HepG2 (cell line): ENCODE measurements around the gene LILRB5. TPM values are rescaled to one million over a fixed set of nuclear protein-coding genes. Genes with fewer than 3 reads are reported as not detected.
"Not testable (repeated sequence)": the region's sequence is repeated elsewhere in the genome, so short reads cannot be mapped to it uniquely, and the experiment has no call there.

Source experiments
- ATAC-seq: fragments of 200-7000 bp; cut with Tn5 transposase; 3 replicates; pipeline ENCODE4 v1.9.1; 2020; ENCODE audit warnings: mild to moderate bottlenecking, moderate library complexity
- BruUV-seq: library from RNA; stranded (reverse); fragments of 400-500 nt; replicated peaks from 2 replicates; lab custom pipeline; 2021; lab: Mats Ljungman, UMichigan
- CTCF ChIA-PET: fragments of 300-600 bp; formaldehyde crosslinking; extraction: SDS; loops from one replicate; lab custom pipeline; 2021; ENCODE audit warnings: low total read pairs, inconsistent platforms, low intra/inter-chr PET ratio; lab: Yijun Ruan, JAX
- POLR2A ChIA-PET: fragments of 350-600 bp; sonication (Branson Sonifier 250); formaldehyde crosslinking; loops from one replicate; lab custom pipeline; 2020; ENCODE audit warnings: antibody characterized with exemption, inconsistent platforms; lab: Yijun Ruan, JAX
- DNase-seq: peaks from one replicate; pipeline ENCODE4 v3.0.0-alpha.2; 2015; ENCODE audit warnings: low spot score
- FAIRE-seq: peaks from 3 replicates; lab custom pipeline; 2011; peaks lifted over from hg19 to GRCh38; lab: Jason Lieb, UNC
- H2AFZ ChIP-seq: one replicate; pipeline ENCODE4 v1.6.1; 2011; ENCODE audit warnings: low read length, inconsistent platforms
- H3K27ac ChIP-seq: fragments of 300-600 bp; 3 replicates; pipeline ENCODE4 v1.8.0; 2011; ENCODE audit warnings: mixed run types, mild to moderate bottlenecking, mixed read lengths, low read length, inconsistent platforms; ENCODE audit not compliant: insufficient read depth; ENCODE audit errors: extremely low read length
- H3K27me3 ChIP-seq, 2 experiments: fragments of 200-600 bp in 1 of 2; 2 replicates in 1 of 2; 3 replicates in 1 of 2; pipeline versions ENCODE4 v1.6.0 to v1.8.0; 2011; ENCODE audit warnings: low read length in 2 of 2, mild to moderate bottlenecking in 2 of 2, moderate library complexity in 2 of 2, inconsistent platforms in 1 of 2; ENCODE audit not compliant: insufficient read depth in 2 of 2, control insufficient read depth in 1 of 2
- H3K36me3 ChIP-seq, 2 experiments: fragments of 200-600 bp in 1 of 2; replicated peaks in 1 of 2; 2 replicates in 1 of 2; 3 replicates in 1 of 2; pipeline versions ENCODE4 v1.5.1 to v1.8.0; 2011; ENCODE audit warnings: low read length in 2 of 2, inconsistent platforms in 1 of 2; ENCODE audit not compliant: insufficient read depth in 2 of 2, control insufficient read depth in 1 of 2
- H3K4me1 ChIP-seq: 2 replicates; pipeline ENCODE4 v1.5.1; 2012; ENCODE audit warnings: low read length, inconsistent platforms; ENCODE audit not compliant: insufficient read depth
- H3K4me2 ChIP-seq: 2 replicates; pipeline ENCODE4 v1.6.0; 2011; ENCODE audit warnings: low read depth, low read length, inconsistent platforms
- H3K4me3 ChIP-seq, 3 experiments: fragments of 200-600 bp in 1 of 3; sonication (generic), shearing (Covaris generic) in 1 of 3; replicated peaks in 1 of 3; 2 replicates each; pipeline ENCODE4 v1.5.1; 2011 to 2016; ENCODE audit warnings: low read length in 3 of 3, inconsistent platforms in 2 of 3, low read depth in 2 of 3, mild to moderate bottlenecking in 2 of 3, control low read depth in 1 of 3, mixed read lengths in 1 of 3; ENCODE audit not compliant: insufficient read depth in 1 of 3
- H3K79me2 ChIP-seq: one replicate; pipeline ENCODE4 v1.6.1; 2011; ENCODE audit warnings: low read length, inconsistent platforms; ENCODE audit not compliant: insufficient read depth
- H3K9ac ChIP-seq: 2 replicates; pipeline ENCODE4 v1.6.0; 2011; ENCODE audit warnings: mild to moderate bottlenecking, low read depth, low read length, inconsistent platforms; ENCODE audit not compliant: insufficient read depth
- H3K9me3 ChIP-seq: 2 replicates; pipeline ENCODE4 v1.5.1; 2012; ENCODE audit warnings: mild to moderate bottlenecking, low read length
- H4K20me1 ChIP-seq: 2 replicates; pipeline ENCODE4 v1.6.0; 2011; ENCODE audit warnings: inconsistent platforms, mild to moderate bottlenecking, low read length, moderate library complexity; ENCODE audit not compliant: insufficient read depth
- ESRRA ChIP-seq: sonication (generic); formaldehyde crosslinking; IDR thresholded peaks from 2 replicates; pipeline ENCODE4 v1.5.1; 2020; ENCODE audit warnings: mild to moderate bottlenecking, low read depth, missing genetic modification reagents
- MXI1 ChIP-seq: IDR thresholded peaks from 3 replicates; pipeline ENCODE4 v1.6.1; 2012; ENCODE audit warnings: low read depth, low read length, inconsistent platforms, borderline replicate concordance
- MYC ChIP-seq: sonication (generic); formaldehyde crosslinking; IDR thresholded peaks from 2 replicates; pipeline ENCODE4 v1.9.0; 2021; ENCODE audit warnings: missing genetic modification reagents, borderline replicate concordance
- SAFB2 ChIP-seq: sonication (generic); formaldehyde crosslinking; IDR thresholded peaks from 2 replicates; pipeline ENCODE4 v1.5.1; 2020; ENCODE audit warnings: missing genetic modification reagents, low read depth, mild to moderate bottlenecking, borderline replicate concordance
- SNRNP70 ChIP-seq: fragments of 200-400 bp; formaldehyde crosslinking; IDR thresholded peaks from 2 replicates; pipeline ENCODE4 v1.6.1; 2017; ENCODE audit warnings: mild to moderate bottlenecking, low read depth, low read length, moderate library complexity
- WGBS: methylation state at CpG from one replicate; pipeline ENCODE4 v1.1.6; 2017; ENCODE audit warnings: low lambda C conversion rate; 5-methylcytosine and 5-hydroxymethylcytosine counted together
- in situ Hi-C: cut with HindIII; loops from 2 replicates; pipeline ENCODE4 v1.10.0; 2017; ENCODE audit warnings: low pct_unique_long_range_greater_than_20kb; ENCODE audit not compliant: extremely low pct_ligation_motif_present
- intact Hi-C: fragments of 100-400 bp; cut with micrococcal nuclease; formaldehyde crosslinking; loops from one replicate; pipeline ENCODE4 v1.10.0; 2022; ENCODE audit not compliant: unreplicated experiment
- polyA plus RNA-seq, 8 experiments: library from polyadenylated mRNA; depleted of rRNA in 3 of 8; stranded (reverse) in 7 of 8; unstranded in 1 of 8; fragments of >200 nt; fragmentation: Illumina TruSeq in 4 of 8; extraction: Trizol in 4 of 8; gene quantifications; 2 replicates each; pipeline versions ENCODE4 v1.2.1 to v1.2.3, GENCODE V29; 2011 to 2016; ENCODE audit warnings: low read depth in 4 of 8, missing spikeins in 1 of 8, mixed read lengths in 1 of 8; ENCODE audit not compliant: insufficient read depth in 1 of 8
- total RNA-seq, 5 experiments: library from RNA; depleted of rRNA; stranded (reverse); fragments of >200 nt; fragmentation: Illumina TruSeq; extraction: Trizol; gene quantifications; 2 replicates each; pipeline ENCODE4 v1.2.3, GENCODE V29; 2016; ENCODE audit warnings: low read depth in 1 of 5
- TF ChIP-seq, protein P1 (sequence below): sonication (generic); formaldehyde crosslinking; IDR thresholded peaks from 2 replicates; pipeline ENCODE4 v1.4.0; 2020; ENCODE audit warnings: missing genetic modification reagents, borderline replicate concordance
- TF ChIP-seq, protein P2 (sequence below): sonication (generic); formaldehyde crosslinking; IDR thresholded peaks from 2 replicates; pipeline ENCODE4 v1.5.0; 2020; ENCODE audit warnings: mild to moderate bottlenecking, missing genetic modification reagents

Gene LILRB5
- total and polyA plus RNA-seq, 2 of the 13 experiments (the other 11 are each of a cell fraction or from before 2014, with no cell fraction given), result not detected

DNA sequence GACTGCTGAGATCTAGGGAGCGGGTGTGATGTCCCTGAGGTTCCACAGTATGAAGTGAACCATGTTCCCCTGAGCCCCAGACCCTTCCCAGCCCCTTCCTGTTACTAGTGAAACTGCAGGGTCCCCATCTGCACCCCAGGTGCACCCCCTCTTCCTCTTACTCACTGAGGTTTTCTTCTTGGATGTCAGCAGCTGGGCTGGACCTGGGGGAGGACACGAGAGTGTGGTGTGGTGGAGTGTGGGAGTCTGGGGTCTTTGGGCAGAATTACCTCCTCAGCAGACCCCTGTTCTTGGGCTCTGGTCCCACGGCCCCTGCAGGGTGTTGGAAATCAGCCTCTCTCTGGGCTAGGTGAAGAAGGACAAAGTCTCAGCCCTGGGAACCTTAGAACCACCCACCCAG lies 11.1 kb downstream of the LILRB5 start (continued):
- TF ChIP-seq, protein P1, sequence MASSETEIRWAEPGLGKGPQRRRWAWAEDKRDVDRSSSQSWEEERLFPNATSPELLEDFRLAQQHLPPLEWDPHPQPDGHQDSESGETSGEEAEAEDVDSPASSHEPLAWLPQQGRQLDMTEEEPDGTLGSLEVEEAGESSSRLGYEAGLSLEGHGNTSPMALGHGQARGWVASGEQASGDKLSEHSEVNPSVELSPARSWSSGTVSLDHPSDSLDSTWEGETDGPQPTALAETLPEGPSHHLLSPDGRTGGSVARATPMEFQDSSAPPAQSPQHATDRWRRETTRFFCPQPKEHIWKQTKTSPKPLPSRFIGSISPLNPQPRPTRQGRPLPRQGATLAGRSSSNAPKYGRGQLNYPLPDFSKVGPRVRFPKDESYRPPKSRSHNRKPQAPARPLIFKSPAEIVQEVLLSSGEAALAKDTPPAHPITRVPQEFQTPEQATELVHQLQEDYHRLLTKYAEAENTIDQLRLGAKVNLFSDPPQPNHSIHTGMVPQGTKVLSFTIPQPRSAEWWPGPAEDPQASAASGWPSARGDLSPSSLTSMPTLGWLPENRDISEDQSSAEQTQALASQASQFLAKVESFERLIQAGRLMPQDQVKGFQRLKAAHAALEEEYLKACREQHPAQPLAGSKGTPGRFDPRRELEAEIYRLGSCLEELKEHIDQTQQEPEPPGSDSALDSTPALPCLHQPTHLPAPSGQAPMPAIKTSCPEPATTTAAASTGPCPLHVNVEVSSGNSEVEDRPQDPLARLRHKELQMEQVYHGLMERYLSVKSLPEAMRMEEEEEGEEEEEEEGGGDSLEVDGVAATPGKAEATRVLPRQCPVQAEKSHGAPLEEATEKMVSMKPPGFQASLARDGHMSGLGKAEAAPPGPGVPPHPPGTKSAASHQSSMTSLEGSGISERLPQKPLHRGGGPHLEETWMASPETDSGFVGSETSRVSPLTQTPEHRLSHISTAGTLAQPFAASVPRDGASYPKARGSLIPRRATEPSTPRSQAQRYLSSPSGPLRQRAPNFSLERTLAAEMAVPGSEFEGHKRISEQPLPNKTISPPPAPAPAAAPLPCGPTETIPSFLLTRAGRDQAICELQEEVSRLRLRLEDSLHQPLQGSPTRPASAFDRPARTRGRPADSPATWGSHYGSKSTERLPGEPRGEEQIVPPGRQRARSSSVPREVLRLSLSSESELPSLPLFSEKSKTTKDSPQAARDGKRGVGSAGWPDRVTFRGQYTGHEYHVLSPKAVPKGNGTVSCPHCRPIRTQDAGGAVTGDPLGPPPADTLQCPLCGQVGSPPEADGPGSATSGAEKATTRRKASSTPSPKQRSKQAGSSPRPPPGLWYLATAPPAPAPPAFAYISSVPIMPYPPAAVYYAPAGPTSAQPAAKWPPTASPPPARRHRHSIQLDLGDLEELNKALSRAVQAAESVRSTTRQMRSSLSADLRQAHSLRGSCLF (CRISPR knock-in tag), result no peak
- no peak for TF ChIP-seq MXI1
- TF ChIP-seq, protein P2, sequence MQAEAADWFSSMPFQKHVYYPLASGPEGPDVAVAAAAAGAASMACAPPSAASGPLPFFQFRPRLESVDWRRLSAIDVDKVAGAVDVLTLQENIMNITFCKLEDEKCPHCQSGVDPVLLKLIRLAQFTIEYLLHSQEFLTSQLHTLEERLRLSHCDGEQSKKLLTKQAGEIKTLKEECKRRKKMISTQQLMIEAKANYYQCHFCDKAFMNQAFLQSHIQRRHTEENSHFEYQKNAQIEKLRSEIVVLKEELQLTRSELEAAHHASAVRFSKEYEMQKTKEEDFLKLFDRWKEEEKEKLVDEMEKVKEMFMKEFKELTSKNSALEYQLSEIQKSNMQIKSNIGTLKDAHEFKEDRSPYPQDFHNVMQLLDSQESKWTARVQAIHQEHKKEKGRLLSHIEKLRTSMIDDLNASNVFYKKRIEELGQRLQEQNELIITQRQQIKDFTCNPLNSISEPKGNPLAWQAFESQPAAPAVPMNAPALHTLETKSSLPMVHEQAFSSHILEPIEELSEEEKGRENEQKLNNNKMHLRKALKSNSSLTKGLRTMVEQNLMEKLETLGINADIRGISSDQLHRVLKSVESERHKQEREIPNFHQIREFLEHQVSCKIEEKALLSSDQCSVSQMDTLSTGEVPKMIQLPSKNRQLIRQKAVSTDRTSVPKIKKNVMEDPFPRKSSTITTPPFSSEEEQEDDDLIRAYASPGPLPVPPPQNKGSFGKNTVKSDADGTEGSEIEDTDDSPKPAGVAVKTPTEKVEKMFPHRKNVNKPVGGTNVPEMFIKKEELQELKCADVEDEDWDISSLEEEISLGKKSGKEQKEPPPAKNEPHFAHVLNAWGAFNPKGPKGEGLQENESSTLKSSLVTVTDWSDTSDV (CRISPR knock-in tag), result no peak
- TF ChIP-seq SAFB2 (CRISPR knock-in tag), result no peak
- no peak for TF ChIP-seq SNRNP70
- no peak for TF ChIP-seq ESRRA (CRISPR knock-in tag)
- no peak for TF ChIP-seq MYC (CRISPR knock-in tag)

DNA sequence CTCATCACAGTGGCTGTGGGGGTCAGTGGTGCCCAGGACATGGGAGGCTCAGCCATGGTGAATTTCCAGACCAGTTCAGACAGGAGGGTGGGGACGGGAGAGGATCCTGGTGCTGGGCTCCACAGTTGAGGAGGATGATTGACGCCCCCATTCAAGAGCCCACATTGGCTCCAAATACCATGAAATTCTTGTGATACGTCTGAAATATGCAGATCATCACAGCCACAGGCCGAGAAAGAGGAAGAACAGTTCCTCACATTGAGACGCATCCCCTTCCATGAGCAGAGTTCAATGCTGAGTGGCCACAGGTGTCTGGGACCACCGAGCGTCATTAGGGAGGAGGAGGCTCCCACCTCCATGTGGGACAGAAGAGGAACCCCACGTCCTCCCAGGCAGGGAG lies 13.3 kb downstream of the LILRB5 start:
- intact Hi-C loops, BruUV-seq, H3K9ac ChIP-seq, H3K9me3 ChIP-seq, H3K4me3 ChIP-seq, CTCF ChIA-PET, DNase-seq, H3K27ac ChIP-seq, POLR2A ChIA-PET, FAIRE-seq, ATAC-seq, in situ Hi-C loops, H4K20me1 ChIP-seq, H3K79me2 ChIP-seq, H3K4me1 ChIP-seq, H2AFZ ChIP-seq, H3K36me3 ChIP-seq, H3K4me2 ChIP-seq: not testable (repeated sequence)
- H3K27me3 ChIP-seq, result peaks cover 0 to 21% of the 10 kb centered on the region in 2 experiments; a peak in 3 of 5 replicates
- 15% methylated on average over 5 of the region's 8 CpGs for WGBS

DNA sequence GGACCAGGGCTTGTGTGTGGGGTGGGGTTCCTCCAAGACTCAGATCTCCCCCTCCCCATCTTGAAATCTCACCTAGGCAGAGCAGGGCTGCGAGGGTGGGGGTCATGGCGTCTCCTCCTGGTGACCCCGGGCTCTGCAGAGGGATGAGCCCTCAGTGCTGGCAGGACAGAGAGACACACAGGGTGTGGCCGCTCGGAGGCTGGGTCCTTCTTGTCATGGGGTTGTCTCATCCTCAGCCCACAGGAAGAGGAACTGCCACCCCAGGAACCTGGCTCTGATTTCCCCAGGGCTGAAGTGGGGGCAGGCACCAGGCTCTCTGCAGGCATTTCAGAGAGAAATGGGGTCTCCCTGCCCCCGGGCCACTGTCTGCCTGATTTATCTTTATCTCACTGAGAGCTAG lies 14.4 kb downstream of the LILRB5 start, which contains the start of gene LILRA6:
Gene LILRA6, minus strand, starts transcription at position 145 of the 400 bp plus-strand sequence.
- no CpG with 5 or more reads among the region's 6 CpGs for WGBS
- DNase-seq, BruUV-seq, FAIRE-seq, ATAC-seq, intact Hi-C loops, H3K4me3 ChIP-seq, H3K36me3 ChIP-seq, H3K27ac ChIP-seq, H3K9me3 ChIP-seq, POLR2A ChIA-PET, in situ Hi-C loops, H3K4me1 ChIP-seq, CTCF ChIA-PET, H3K9ac ChIP-seq, H3K79me2 ChIP-seq, H2AFZ ChIP-seq, H4K20me1 ChIP-seq, H3K4me2 ChIP-seq: not testable (repeated sequence)
- peaks cover 0 to 19% of the 10 kb centered on the region in 2 experiments; a peak in 3 of 5 replicates for H3K27me3 ChIP-seq
